Measurements from ENCODE around the gene MEX3D.
"Not testable (repeated sequence)": the region's sequence is repeated elsewhere in the genome, so short reads cannot be mapped to it uniquely, and the experiment has no call there.

Gene MEX3D

GRCh38 chr19:1533510-1534150 is 34.5 kb downstream of the MEX3D start:
- DNase-seq, result no peak

GRCh38 chr19:1532003-1532402 is 36.1 kb downstream of the MEX3D start:
- DNase-seq, result no peak

- DNase-seq, result no peak
Measured at GRCh38 chr19:1531587-1531986, 36.5 kb downstream of the MEX3D start.

- DNase-seq, result not testable (repeated sequence)
Measured at GRCh38 chr19:1530856-1531255, 37.3 kb downstream of the MEX3D start.

GRCh38 chr19:1529430-1529816 is 38.7 kb downstream of the MEX3D start:
- no peak for DNase-seq

- DNase-seq, result no peak
Measured at GRCh38 chr19:1528596-1529429, 39.3 kb downstream of the MEX3D start.

- no peak for DNase-seq
Measured at GRCh38 chr19:1527650-1528309, 40.3 kb downstream of the MEX3D start.

- no peak for DNase-seq
Measured at GRCh38 chr19:1526979-1527649, 41.0 kb downstream of the MEX3D start.

- no peak for DNase-seq
Measured at GRCh38 chr19:1526066-1526778, 41.9 kb downstream of the MEX3D start.

- DNase-seq, result no peak
Measured at GRCh38 chr19:1525343-1525742, 42.8 kb downstream of the MEX3D start.

GRCh38 chr19:1524972-1525325 is 43.2 kb downstream of the MEX3D start:
- no peak for DNase-seq

GRCh38 chr19:1524287-1524971 is 43.7 kb downstream of the MEX3D start:
- no peak for DNase-seq

- DNase-seq, result no peak
Measured at GRCh38 chr19:1523412-1524286, 44.5 kb downstream of the MEX3D start, which contains the start of gene PLK5. TSS of gene PLK5 (plus strand) at chr19:1524077. CDS start at chr19:1526997, 2,920 bp downstream.

- DNase-seq, result no peak
Measured at GRCh38 chr19:1522838-1523237, 45.3 kb downstream of the MEX3D start.

GRCh38 chr19:1522061-1522460 is 46.1 kb downstream of the MEX3D start:
- no peak for DNase-seq

GRCh38 chr19:1521636-1522035 is 46.5 kb downstream of the MEX3D start:
- no peak for DNase-seq

GRCh38 chr19:1520203-1520780 is 47.8 kb downstream of the MEX3D start:
- DNase-seq, result no peak

- DNase-seq, result not testable (repeated sequence)
Measured at GRCh38 chr19:1519802-1520201, 48.3 kb downstream of the MEX3D start.

- no peak for DNase-seq
Measured at GRCh38 chr19:1518471-1518870, 49.7 kb downstream of the MEX3D start.

- DNase-seq, result no peak
Measured at GRCh38 chr19:1516395-1516753, 51.8 kb downstream of the MEX3D start.

All from stimulated activated naive CD4-positive, alpha-beta T cell treated with Interleukin-2 at 50 U/mL for 16 hours (primary cell).